ENCODE data around the gene ACBD4.
A peak's percentile ranks its signal among the peaks of the same experiment; 100 is the strongest.

Gene ACBD4

GRCh38 chr17:45139533-45139920 is 4.0 kb downstream of the ACBD4 start:
- no peak for DNase-seq (ENCODE audit: low read depth)
- no peak for TF ChIP-seq CTCF (IDR thresholded peaks at IDR 0.05; ENCODE audit: control insufficient read depth, insufficient read depth, low read depth, low read length, missing control alignments)
- no peak overlapping the region for H3K4me3 ChIP-seq (ENCODE audit: control insufficient read depth, low read depth, low read length)

- TF ChIP-seq CTCF (IDR thresholded peaks at IDR 0.05; ENCODE audit: control insufficient read depth, insufficient read depth, low read depth, low read length, missing control alignments), result no peak
- no peak overlapping the region for H3K4me3 ChIP-seq (ENCODE audit: control insufficient read depth, low read depth, low read length)
- no peak for DNase-seq (ENCODE audit: low read depth)
These were observed 7.7 kb downstream of the ACBD4 start for GRCh38 chr17:45143094-45143670.

GRCh38 chr17:45143767-45144198 is 8.3 kb downstream of the ACBD4 start:
- DNase-seq (ENCODE audit: low read depth), result peak; percentile 56
- no peak for TF ChIP-seq CTCF (IDR thresholded peaks at IDR 0.05; ENCODE audit: control insufficient read depth, insufficient read depth, low read depth, low read length, missing control alignments)
- peak overlapping the region; percentile 49 for H3K4me3 ChIP-seq (ENCODE audit: control insufficient read depth, low read depth, low read length)

GRCh38 chr17:45144199-45145034 is 8.9 kb downstream of the ACBD4 start:
- DNase-seq (ENCODE audit: low read depth), result no peak
- peak overlapping the region; percentile 49 for H3K4me3 ChIP-seq (ENCODE audit: control insufficient read depth, low read depth, low read length)
- TF ChIP-seq CTCF (IDR thresholded peaks at IDR 0.05; ENCODE audit: control insufficient read depth, insufficient read depth, low read depth, low read length, missing control alignments), result no peak

GRCh38 chr17:45145035-45145389 is 9.5 kb downstream of the ACBD4 start:
- no peak for TF ChIP-seq CTCF (IDR thresholded peaks at IDR 0.05; ENCODE audit: control insufficient read depth, insufficient read depth, low read depth, low read length, missing control alignments)
- no peak overlapping the region for H3K4me3 ChIP-seq (ENCODE audit: control insufficient read depth, low read depth, low read length)
- DNase-seq (ENCODE audit: low read depth), result no peak

GRCh38 chr17:45146166-45146565 is 10.7 kb downstream of the ACBD4 start:
- TF ChIP-seq CTCF (IDR thresholded peaks at IDR 0.05; ENCODE audit: control insufficient read depth, insufficient read depth, low read depth, low read length, missing control alignments), result no peak
- no peak overlapping the region for H3K4me3 ChIP-seq (ENCODE audit: control insufficient read depth, low read depth, low read length)

More at GRCh38 chr17:45146166-45146565, 10.7 kb downstream of the ACBD4 start:
- DNase-seq (ENCODE audit: low read depth), result no peak
